ENCODE data around the gene COX8C. TPM values are rescaled to one million over a fixed set of nuclear protein-coding genes. Genes with fewer than 3 reads are reported as not detected.
A peak's percentile ranks its signal among the peaks of the same experiment; 100 is the strongest.

Gene COX8C
- total RNA-seq, 1 experiment from 2014 or later = not detected

DNA sequence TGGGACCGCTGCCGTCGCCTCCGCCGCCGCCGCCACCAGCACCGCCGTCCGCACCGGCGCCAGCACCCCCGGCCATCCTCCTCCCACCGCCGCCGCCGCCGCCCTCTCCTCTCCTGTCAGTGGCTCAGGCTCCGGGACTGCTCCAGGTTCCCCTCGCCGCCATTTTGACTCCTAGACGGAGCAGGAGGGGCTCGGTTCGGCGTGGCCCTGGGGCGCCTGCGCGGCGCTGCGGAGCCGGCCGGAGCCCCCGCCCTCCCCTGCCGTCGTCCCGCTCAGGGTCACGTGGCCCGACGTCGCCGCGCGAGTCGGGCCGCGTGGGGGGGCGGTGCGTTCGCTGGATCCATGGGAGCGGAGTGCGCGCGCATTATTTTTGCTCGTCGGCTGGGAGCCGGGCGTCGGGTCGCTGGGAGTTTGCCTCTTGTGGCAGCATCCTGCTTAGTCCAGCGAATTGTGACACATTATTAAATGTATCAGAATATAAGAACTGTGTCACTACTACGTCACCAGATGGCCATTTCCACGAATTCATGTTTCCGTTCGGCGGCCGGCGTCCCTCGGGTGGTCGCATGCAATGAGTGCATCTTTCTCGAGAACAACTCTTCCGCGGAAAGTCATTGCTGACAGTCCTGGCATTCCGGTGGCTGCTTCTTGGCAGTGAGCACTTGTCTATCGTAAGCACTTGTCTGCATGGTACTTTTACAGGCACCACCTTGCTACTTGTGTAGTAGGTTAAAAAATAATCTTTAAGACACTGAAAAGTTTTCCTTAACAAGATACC lies 13.9 kb upstream of the COX8C start, which contains the start of gene BTBD7:
TSS of gene BTBD7 (minus strand) at position 184 of the 778 bp plus-strand sequence. CDS start 36,985 bp downstream, outside the sequence.
- H3F3A ChIP-seq (ENCODE audit: low read length, unreplicated experiment) = no peaks in the 10 kb centered on the region
- H3K79me2 ChIP-seq (ENCODE audit: low read length) = peaks cover 59% of the 10 kb centered on the region
- ChIA-PET POLR2A (ENCODE audit: unreplicated experiment) (no interaction called here), CTCF (no interaction called here)
- no peaks in the 10 kb centered on the region for H3K9me3 ChIP-seq (ENCODE audit: low read length)
- DNase-seq (peak; percentile 97), ATAC-seq (peak; percentile 82)
- peak within 1 kb of the TSS; percentile 98 for H3K4me2 ChIP-seq (ENCODE audit: low read length)
- H3K27me3 ChIP-seq (ENCODE audit: low read length) = no peaks in the 10 kb centered on the region
- peaks cover 7% of the 10 kb centered on the region; the same call in 1 of the 2 replicates for H3K36me3 ChIP-seq (ENCODE audit: low read depth, low read length)
- H4K20me1 ChIP-seq (ENCODE audit: low read length) = peaks cover 17% of the 10 kb centered on the region; the same call in 1 of the 2 replicates
- peak within 1 kb of the TSS; percentile 97 for H3K4me3 ChIP-seq (ENCODE audit: low read length)
- H3K27ac ChIP-seq (ENCODE audit: low read length) = peak within 1 kb of the TSS; percentile 94
- H2AFZ ChIP-seq (ENCODE audit: low read length) = peak within 1 kb of the TSS; percentile 89
- TSS peak; percentile 26 for BruUV-seq (replicated peaks)
- intact Hi-C loops (cut with micrococcal nuclease) = loop anchor here (1.0 kb wide), 1 partner anchor 99 kb away; no protein-coding TSS in a partner anchor
- H3K9me2 ChIP-seq (replicated peaks; ENCODE audit: low read length) = no peaks in the 10 kb centered on the region
- H3K4me1 ChIP-seq (ENCODE audit: insufficient read depth, low read length) = peaks cover 34% of the 10 kb centered on the region
- H3K9ac ChIP-seq (ENCODE audit: low read length) = peak within 1 kb of the TSS; percentile 96
- peak; percentile 39; the same call in 1 of the 2 replicates for TF ChIP-seq EZH2phosphoT487 (IDR thresholded peaks at IDR 0.05; ENCODE audit: borderline replicate concordance, low read length)
- TF ChIP-seq EZH2 (IDR thresholded peaks at IDR 0.05; ENCODE audit: low read length, unreplicated experiment) = no peak
- TF ChIP-seq, protein P1, sequence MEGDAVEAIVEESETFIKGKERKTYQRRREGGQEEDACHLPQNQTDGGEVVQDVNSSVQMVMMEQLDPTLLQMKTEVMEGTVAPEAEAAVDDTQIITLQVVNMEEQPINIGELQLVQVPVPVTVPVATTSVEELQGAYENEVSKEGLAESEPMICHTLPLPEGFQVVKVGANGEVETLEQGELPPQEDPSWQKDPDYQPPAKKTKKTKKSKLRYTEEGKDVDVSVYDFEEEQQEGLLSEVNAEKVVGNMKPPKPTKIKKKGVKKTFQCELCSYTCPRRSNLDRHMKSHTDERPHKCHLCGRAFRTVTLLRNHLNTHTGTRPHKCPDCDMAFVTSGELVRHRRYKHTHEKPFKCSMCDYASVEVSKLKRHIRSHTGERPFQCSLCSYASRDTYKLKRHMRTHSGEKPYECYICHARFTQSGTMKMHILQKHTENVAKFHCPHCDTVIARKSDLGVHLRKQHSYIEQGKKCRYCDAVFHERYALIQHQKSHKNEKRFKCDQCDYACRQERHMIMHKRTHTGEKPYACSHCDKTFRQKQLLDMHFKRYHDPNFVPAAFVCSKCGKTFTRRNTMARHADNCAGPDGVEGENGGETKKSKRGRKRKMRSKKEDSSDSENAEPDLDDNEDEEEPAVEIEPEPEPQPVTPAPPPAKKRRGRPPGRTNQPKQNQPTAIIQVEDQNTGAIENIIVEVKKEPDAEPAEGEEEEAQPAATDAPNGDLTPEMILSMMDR (conservative IDR thresholded peaks at IDR 0.05; ENCODE audit: low read depth, low read length) = peak; percentile 30; the same call in 1 of the 2 replicates

DNA sequence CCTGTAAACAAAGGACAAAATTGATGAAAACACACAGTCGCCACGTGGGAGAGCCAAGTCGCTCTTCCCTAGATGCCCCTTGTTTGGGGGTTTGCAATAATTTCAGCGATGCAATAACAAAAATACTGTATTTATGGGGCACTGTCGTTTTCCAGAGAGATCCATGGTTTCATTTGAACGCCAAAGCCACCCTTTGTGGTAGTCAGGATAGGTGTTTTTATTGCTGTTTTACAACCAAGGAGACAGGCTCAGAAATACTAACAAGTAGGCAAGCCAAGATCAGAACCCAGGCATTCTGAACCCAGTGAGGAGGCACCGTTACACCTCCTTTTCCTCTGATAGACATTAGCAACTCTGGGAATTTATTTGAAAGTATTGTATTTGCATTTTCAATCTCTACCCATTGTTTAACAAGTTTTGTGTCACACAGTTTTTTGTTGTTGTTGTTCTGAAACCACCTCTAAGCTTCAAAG lies 13.3 kb upstream of the COX8C start:
- H3K4me1 ChIP-seq (ENCODE audit: insufficient read depth, low read length) = peaks cover 33% of the 10 kb centered on the region
- ChIA-PET CTCF (no interaction called here), POLR2A (ENCODE audit: unreplicated experiment) (interaction anchor here (0.7 kb wide), 1 partner anchor 93 kb away, joined by 5 read pairs; no protein-coding TSS in a partner anchor)
- H4K20me1 ChIP-seq (ENCODE audit: low read length) = peaks cover 16% of the 10 kb centered on the region; the same call in 1 of the 2 replicates
- H3K9ac ChIP-seq (ENCODE audit: low read length) = peak overlapping the region; percentile 83
- H3K4me2 ChIP-seq (ENCODE audit: low read length) = peak overlapping the region; percentile 98
- H3K36me3 ChIP-seq (ENCODE audit: low read depth, low read length) = 0 out of 2 replicates have a peak, but pooled peaks cover 3% of the 10 kb centered on the region
- no peaks in the 10 kb centered on the region for H3K9me2 ChIP-seq (replicated peaks; ENCODE audit: low read length)
- TF ChIP-seq, protein P1 (conservative IDR thresholded peaks at IDR 0.05; ENCODE audit: low read depth, low read length) = no peak
- TF ChIP-seq EZH2 (IDR thresholded peaks at IDR 0.05; ENCODE audit: low read length, unreplicated experiment) = no peak
- TF ChIP-seq EZH2phosphoT487 (IDR thresholded peaks at IDR 0.05; ENCODE audit: borderline replicate concordance, low read length) = no peak
- DNase-seq (no peak), ATAC-seq (no peak)
- peak overlapping the region; percentile 97 for H3K4me3 ChIP-seq (ENCODE audit: low read length)
- intact Hi-C loops (cut with micrococcal nuclease) = loop anchor here (1.0 kb wide), 1 partner anchor 99 kb away; no protein-coding TSS in a partner anchor
- peak overlapping the region; percentile 73 for H3K27ac ChIP-seq (ENCODE audit: low read length)
- no TSS peak for BruUV-seq (replicated peaks)
- peak overlapping the region; percentile 89 for H2AFZ ChIP-seq (ENCODE audit: low read length)
- H3F3A ChIP-seq (ENCODE audit: low read length, unreplicated experiment) = no peaks in the 10 kb centered on the region
- no peaks in the 10 kb centered on the region for H3K27me3 ChIP-seq (ENCODE audit: low read length)
- H3K79me2 ChIP-seq (ENCODE audit: low read length) = peaks cover 52% of the 10 kb centered on the region
- no peaks in the 10 kb centered on the region for H3K9me3 ChIP-seq (ENCODE audit: low read length)
